WTC11 (cell line): Measurements from ENCODE around the gene CSNK1A1L. TPM values are rescaled to one million over a fixed set of nuclear protein-coding genes. Genes with fewer than 3 reads are reported as not detected.

ENCODE experiments used
- ATAC-seq: fragments of 200-7000 bp; cut with Tn5 transposase; 2 replicates; pipeline ENCODE4 v1.10.0; 2021; ENCODE audit warnings: mild to moderate bottlenecking, moderate library complexity
- CTCF ChIA-PET: fragments of 300-600 bp; sonication (Branson Sonifier 250); formaldehyde crosslinking; loops from one replicate; lab custom pipeline; 2021; ENCODE audit warnings: antibody characterized with exemption; lab: Charles Lee
- POLR2A ChIA-PET: fragments of 350-600 bp; sonication (Branson Sonifier 250); formaldehyde crosslinking; loops from one replicate; lab custom pipeline; 2021; ENCODE audit warnings: antibody characterized with exemption; lab: Charles Lee
- DNase-seq: peaks from one replicate; pipeline ENCODE4 v3.0.0; 2021; ENCODE audit warnings: low spot score
- H3K27ac Mint-ChIP-seq: 2 replicates; pipeline ENCODE4 v1.8.0; 2021; ENCODE audit warnings: mixed read lengths
- H3K27me3 Mint-ChIP-seq: 2 replicates; pipeline ENCODE4 v1.8.0; 2021; ENCODE audit warnings: low read depth, mild to moderate bottlenecking, moderate library complexity, mixed read lengths
- H3K36me3 Mint-ChIP-seq: 2 replicates; pipeline ENCODE4 v1.8.0; 2021; ENCODE audit warnings: mixed read lengths
- H3K4me1 Mint-ChIP-seq: 2 replicates; pipeline ENCODE4 v1.8.0; 2022; ENCODE audit warnings: mixed read lengths
- H3K4me3 Mint-ChIP-seq: 2 replicates; pipeline ENCODE4 v1.8.0; 2021; ENCODE audit warnings: mild to moderate bottlenecking, moderate library complexity, mixed read lengths
- H3K9me3 Mint-ChIP-seq: 2 replicates; pipeline ENCODE4 v1.8.0; 2021; ENCODE audit warnings: mixed read lengths
- CREB1 ChIP-seq: sonication (generic); formaldehyde crosslinking; IDR thresholded peaks from 2 replicates; pipeline ENCODE4 v1.8.0; 2023; ENCODE audit warnings: mild to moderate bottlenecking, missing genetic modification reagents
- FOXK1 ChIP-seq: sonication (generic); formaldehyde crosslinking; IDR thresholded peaks from 2 replicates; pipeline ENCODE4 v1.8.0; 2022; ENCODE audit warnings: mild to moderate bottlenecking, moderate library complexity, missing genetic modification reagents
- JAZF1 ChIP-seq: fragments of 250-450 bp; sonication (Bioruptor Pico); IDR thresholded peaks from 2 replicates; pipeline ENCODE4 v1.9.0; 2021; ENCODE audit warnings: moderate library complexity, mild to moderate bottlenecking, inconsistent platforms
- KAT7 ChIP-seq: sonication (generic); formaldehyde crosslinking; IDR thresholded peaks from 2 replicates; pipeline ENCODE4 v1.8.1; 2023; ENCODE audit warnings: missing genetic modification reagents, mild to moderate bottlenecking, borderline replicate concordance
- NR3C1 ChIP-seq: sonication (generic); formaldehyde crosslinking; conservative IDR thresholded peaks from 2 replicates; pipeline ENCODE4 v1.8.1; 2023; ENCODE audit warnings: low read depth, mild to moderate bottlenecking, missing genetic modification reagents
- RELA ChIP-seq: sonication (generic); formaldehyde crosslinking; IDR thresholded peaks from 2 replicates; pipeline ENCODE4 v1.8.1; 2022; ENCODE audit warnings: missing genetic modification reagents, mild to moderate bottlenecking, borderline replicate concordance
- SOX15 ChIP-seq: fragments of 250-450 bp; sonication (Bioruptor Pico); IDR thresholded peaks from 2 replicates; pipeline ENCODE4 v1.9.0; 2021; ENCODE audit warnings: mild to moderate bottlenecking
- ZNF138 ChIP-seq: sonication (generic); formaldehyde crosslinking; conservative IDR thresholded peaks from 2 replicates; pipeline ENCODE4 v1.8.1; 2022; ENCODE audit warnings: mild to moderate bottlenecking, moderate library complexity, missing genetic modification reagents
- total RNA-seq: library from RNA; stranded (reverse); gene quantifications from 3 replicates; pipeline ENCODE4 v1.2.3, GENCODE V29; 2021
- TF ChIP-seq, protein P1 (sequence below): fragments of 250-450 bp; sonication (Bioruptor Pico); IDR thresholded peaks from 2 replicates; pipeline ENCODE4 v1.9.0; 2021; ENCODE audit warnings: mild to moderate bottlenecking
- TF ChIP-seq, protein P2 (sequence below): sonication (generic); formaldehyde crosslinking; IDR thresholded peaks from 2 replicates; pipeline ENCODE4 v1.8.1; 2023; ENCODE audit warnings: mild to moderate bottlenecking, missing genetic modification reagents, borderline replicate concordance
- TF ChIP-seq, protein P3 (sequence below): sonication (generic); formaldehyde crosslinking; IDR thresholded peaks from 2 replicates; pipeline ENCODE4 v1.8.0; 2022; ENCODE audit warnings: mild to moderate bottlenecking, missing genetic modification reagents
- TF ChIP-seq, protein P4 (sequence below): sonication (generic); formaldehyde crosslinking; IDR thresholded peaks from 2 replicates; pipeline ENCODE4 v1.8.1; 2022; ENCODE audit warnings: mild to moderate bottlenecking, missing genetic modification reagents, moderate library complexity, borderline replicate concordance
- TF ChIP-seq, protein P5 (sequence below): sonication (generic); formaldehyde crosslinking; IDR thresholded peaks from 2 replicates; pipeline ENCODE4 v1.8.1; 2023; ENCODE audit warnings: mild to moderate bottlenecking, moderate library complexity, missing genetic modification reagents
- TF ChIP-seq, protein P6 (sequence below): sonication (generic); formaldehyde crosslinking; IDR thresholded peaks from 2 replicates; pipeline ENCODE4 v1.8.1; 2022; ENCODE audit warnings: mild to moderate bottlenecking, moderate library complexity, missing genetic modification reagents
- TF ChIP-seq, protein P7 (sequence below): sonication (generic); formaldehyde crosslinking; IDR thresholded peaks from 2 replicates; pipeline ENCODE4 v1.8.0; 2022; ENCODE audit warnings: mild to moderate bottlenecking, missing genetic modification reagents

CSNK1A1L gene
- total RNA-seq, 1 experiment from 2014 or later: not detected

DNA sequence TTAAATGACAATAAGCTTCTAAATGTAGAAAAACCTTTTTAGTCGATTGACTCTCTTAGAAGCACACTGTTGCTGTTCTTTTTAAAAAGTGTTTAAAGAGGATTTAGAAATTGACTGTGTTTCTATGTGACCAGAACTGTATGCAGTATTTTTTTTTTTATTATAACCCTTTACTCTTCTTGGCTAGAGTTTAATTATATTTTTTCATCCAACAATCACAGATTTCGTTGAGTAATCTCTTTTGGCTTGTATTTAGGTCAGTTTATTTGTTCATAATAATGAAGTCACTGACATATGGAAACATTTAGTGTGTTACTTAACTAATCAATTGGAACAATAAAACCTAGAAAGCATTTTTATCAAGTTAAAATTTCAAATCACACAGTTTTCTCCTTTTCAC lies 19.9 kb downstream of the CSNK1A1L start (continued):
- TF ChIP-seq, protein P1, sequence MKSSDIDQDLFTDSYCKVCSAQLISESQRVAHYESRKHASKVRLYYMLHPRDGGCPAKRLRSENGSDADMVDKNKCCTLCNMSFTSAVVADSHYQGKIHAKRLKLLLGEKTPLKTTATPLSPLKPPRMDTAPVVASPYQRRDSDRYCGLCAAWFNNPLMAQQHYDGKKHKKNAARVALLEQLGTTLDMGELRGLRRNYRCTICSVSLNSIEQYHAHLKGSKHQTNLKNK: no peak
- no peak for TF ChIP-seq FOXK1 (CRISPR knock-in tag)
- TF ChIP-seq CREB1 (CRISPR knock-in tag): no peak
- TF ChIP-seq, protein P2, sequence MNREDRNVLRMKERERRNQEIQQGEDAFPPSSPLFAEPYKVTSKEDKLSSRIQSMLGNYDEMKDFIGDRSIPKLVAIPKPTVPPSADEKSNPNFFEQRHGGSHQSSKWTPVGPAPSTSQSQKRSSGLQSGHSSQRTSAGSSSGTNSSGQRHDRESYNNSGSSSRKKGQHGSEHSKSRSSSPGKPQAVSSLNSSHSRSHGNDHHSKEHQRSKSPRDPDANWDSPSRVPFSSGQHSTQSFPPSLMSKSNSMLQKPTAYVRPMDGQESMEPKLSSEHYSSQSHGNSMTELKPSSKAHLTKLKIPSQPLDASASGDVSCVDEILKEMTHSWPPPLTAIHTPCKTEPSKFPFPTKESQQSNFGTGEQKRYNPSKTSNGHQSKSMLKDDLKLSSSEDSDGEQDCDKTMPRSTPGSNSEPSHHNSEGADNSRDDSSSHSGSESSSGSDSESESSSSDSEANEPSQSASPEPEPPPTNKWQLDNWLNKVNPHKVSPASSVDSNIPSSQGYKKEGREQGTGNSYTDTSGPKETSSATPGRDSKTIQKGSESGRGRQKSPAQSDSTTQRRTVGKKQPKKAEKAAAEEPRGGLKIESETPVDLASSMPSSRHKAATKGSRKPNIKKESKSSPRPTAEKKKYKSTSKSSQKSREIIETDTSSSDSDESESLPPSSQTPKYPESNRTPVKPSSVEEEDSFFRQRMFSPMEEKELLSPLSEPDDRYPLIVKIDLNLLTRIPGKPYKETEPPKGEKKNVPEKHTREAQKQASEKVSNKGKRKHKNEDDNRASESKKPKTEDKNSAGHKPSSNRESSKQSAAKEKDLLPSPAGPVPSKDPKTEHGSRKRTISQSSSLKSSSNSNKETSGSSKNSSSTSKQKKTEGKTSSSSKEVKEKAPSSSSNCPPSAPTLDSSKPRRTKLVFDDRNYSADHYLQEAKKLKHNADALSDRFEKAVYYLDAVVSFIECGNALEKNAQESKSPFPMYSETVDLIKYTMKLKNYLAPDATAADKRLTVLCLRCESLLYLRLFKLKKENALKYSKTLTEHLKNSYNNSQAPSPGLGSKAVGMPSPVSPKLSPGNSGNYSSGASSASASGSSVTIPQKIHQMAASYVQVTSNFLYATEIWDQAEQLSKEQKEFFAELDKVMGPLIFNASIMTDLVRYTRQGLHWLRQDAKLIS (CRISPR knock-in tag): no peak
- no peak for TF ChIP-seq NR3C1 (CRISPR knock-in tag)
- TF ChIP-seq, protein P3, sequence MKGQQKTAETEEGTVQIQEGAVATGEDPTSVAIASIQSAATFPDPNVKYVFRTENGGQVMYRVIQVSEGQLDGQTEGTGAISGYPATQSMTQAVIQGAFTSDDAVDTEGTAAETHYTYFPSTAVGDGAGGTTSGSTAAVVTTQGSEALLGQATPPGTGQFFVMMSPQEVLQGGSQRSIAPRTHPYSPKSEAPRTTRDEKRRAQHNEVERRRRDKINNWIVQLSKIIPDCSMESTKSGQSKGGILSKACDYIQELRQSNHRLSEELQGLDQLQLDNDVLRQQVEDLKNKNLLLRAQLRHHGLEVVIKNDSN (CRISPR knock-in tag): no peak
- TF ChIP-seq, protein P4, sequence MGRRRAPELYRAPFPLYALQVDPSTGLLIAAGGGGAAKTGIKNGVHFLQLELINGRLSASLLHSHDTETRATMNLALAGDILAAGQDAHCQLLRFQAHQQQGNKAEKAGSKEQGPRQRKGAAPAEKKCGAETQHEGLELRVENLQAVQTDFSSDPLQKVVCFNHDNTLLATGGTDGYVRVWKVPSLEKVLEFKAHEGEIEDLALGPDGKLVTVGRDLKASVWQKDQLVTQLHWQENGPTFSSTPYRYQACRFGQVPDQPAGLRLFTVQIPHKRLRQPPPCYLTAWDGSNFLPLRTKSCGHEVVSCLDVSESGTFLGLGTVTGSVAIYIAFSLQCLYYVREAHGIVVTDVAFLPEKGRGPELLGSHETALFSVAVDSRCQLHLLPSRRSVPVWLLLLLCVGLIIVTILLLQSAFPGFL (CRISPR knock-in tag): no peak
- TF ChIP-seq, protein P5, sequence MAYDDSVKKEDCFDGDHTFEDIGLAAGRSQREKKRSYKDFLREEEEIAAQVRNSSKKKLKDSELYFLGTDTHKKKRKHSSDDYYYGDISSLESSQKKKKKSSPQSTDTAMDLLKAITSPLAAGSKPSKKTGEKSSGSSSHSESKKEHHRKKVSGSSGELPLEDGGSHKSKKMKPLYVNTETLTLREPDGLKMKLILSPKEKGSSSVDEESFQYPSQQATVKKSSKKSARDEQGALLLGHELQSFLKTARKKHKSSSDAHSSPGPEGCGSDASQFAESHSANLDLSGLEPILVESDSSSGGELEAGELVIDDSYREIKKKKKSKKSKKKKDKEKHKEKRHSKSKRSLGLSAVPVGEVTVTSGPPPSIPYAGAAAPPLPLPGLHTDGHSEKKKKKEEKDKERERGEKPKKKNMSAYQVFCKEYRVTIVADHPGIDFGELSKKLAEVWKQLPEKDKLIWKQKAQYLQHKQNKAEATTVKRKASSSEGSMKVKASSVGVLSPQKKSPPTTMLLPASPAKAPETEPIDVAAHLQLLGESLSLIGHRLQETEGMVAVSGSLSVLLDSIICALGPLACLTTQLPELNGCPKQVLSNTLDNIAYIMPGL (CRISPR knock-in tag): no peak
- no peak for TF ChIP-seq RELA

GRCh38 chr13:37076818-37077217 lies 28.6 kb downstream of the CSNK1A1L start:
- H3K9me3 Mint-ChIP-seq: no peaks in the 10 kb centered on the region
- TF ChIP-seq, protein P6, sequence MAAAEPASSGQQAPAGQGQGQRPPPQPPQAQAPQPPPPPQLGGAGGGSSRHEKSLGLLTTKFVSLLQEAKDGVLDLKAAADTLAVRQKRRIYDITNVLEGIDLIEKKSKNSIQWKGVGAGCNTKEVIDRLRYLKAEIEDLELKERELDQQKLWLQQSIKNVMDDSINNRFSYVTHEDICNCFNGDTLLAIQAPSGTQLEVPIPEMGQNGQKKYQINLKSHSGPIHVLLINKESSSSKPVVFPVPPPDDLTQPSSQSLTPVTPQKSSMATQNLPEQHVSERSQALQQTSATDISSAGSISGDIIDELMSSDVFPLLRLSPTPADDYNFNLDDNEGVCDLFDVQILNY (CRISPR knock-in tag): no peak
- TF ChIP-seq KAT7: no peak
- TF ChIP-seq JAZF1 (CRISPR knock-in tag): no peak
- TF ChIP-seq, protein P7, sequence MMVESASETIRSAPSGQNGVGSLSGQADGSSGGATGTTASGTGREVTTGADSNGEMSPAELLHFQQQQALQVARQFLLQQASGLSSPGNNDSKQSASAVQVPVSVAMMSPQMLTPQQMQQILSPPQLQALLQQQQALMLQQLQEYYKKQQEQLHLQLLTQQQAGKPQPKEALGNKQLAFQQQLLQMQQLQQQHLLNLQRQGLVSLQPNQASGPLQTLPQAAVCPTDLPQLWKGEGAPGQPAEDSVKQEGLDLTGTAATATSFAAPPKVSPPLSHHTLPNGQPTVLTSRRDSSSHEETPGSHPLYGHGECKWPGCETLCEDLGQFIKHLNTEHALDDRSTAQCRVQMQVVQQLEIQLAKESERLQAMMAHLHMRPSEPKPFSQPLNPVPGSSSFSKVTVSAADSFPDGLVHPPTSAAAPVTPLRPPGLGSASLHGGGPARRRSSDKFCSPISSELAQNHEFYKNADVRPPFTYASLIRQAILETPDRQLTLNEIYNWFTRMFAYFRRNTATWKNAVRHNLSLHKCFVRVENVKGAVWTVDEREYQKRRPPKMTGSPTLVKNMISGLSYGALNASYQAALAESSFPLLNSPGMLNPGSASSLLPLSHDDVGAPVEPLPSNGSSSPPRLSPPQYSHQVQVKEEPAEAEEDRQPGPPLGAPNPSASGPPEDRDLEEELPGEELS (CRISPR knock-in tag): no peak
- TF ChIP-seq, protein P1: no peak
- TF ChIP-seq SOX15 (CRISPR knock-in tag): no peak
- TF ChIP-seq, protein P3 (CRISPR knock-in tag): no peak
- no peak for TF ChIP-seq ZNF138 (CRISPR knock-in tag)
- H3K4me3 Mint-ChIP-seq: no peak overlapping the region
- CTCF ChIA-PET: interaction anchor here (0.6 kb wide), 1 partner anchor 372 kb away, joined by 4 read pairs; no protein-coding TSS in a partner anchor
- POLR2A ChIA-PET: no interaction called here
- H3K27me3 Mint-ChIP-seq: no peaks in the 10 kb centered on the region
- no peak for DNase-seq
- H3K27ac Mint-ChIP-seq: no peak overlapping the region
- no peak for ATAC-seq
- peaks cover 8% of the 10 kb centered on the region for H3K4me1 Mint-ChIP-seq
- H3K36me3 Mint-ChIP-seq: no peaks in the 10 kb centered on the region
